Mononuclear cell (primary cell): Measurements from ENCODE around the gene AP4B1. TPM values are rescaled to one million over a fixed set of nuclear protein-coding genes. Genes with fewer than 3 reads are reported as not detected.

Source experiments
- H3K27me3 ChIP-seq: 2 replicates; pipeline ENCODE4 v1.6.0; 2011; ENCODE audit warnings: low read length, control low read depth; ENCODE audit not compliant: insufficient read depth
- H3K4me1 ChIP-seq: 2 replicates; pipeline ENCODE4 v1.5.1; 2011; ENCODE audit warnings: mild to moderate bottlenecking, low read length, control low read depth; ENCODE audit not compliant: insufficient read depth
- H3K4me3 ChIP-seq: 2 replicates; pipeline ENCODE4 v1.5.1; 2011; ENCODE audit warnings: mild to moderate bottlenecking, low read length, moderate library complexity
- H3K9me3 ChIP-seq: 2 replicates; pipeline ENCODE4 v1.5.1; 2011; ENCODE audit warnings: low read depth, mild to moderate bottlenecking, control low read depth, low read length
- total RNA-seq: library from RNA; depleted of rRNA; stranded (reverse); fragments of >200 nt; gene quantifications from one replicate; pipeline ENCODE4 v1.2.3, GENCODE V29; 2012

AP4B1 gene
- total RNA-seq, 1 donor = 22.4 TPM

DNA sequence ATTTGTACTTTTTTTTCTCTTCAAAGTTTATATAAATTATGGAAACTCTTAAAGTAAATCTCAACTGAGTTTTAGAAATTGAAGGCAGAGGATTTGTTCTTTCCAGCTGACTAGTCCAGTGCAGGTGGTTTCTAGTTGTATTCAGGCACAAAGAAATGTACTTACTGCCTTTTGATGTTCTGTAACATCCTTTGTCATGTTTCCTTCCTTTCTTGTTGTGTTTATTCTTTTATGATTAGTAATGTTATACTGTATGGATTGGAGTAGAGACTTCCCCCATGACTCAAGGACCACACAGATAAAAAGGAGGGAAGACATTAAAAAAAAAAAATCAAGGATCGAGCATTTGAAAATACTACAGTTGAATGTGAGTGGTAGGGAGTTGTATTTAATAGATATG, 32.5 kb upstream of the AP4B1 start:
- H3K4me1 ChIP-seq = peaks cover 87% of the 10 kb centered on the region
- H3K9me3 ChIP-seq = no peaks in the 10 kb centered on the region
- H3K27me3 ChIP-seq = no peaks in the 10 kb centered on the region
- no peak overlapping the region for H3K4me3 ChIP-seq

- Histone ChIP-seq H3K9me3 (no peaks in the 10 kb centered on the region), H3K4me1 (peaks cover 92% of the 10 kb centered on the region), H3K27me3 (no peaks in the 10 kb centered on the region), H3K4me3 (no peak overlapping the region)
These were observed 31.4 kb upstream of the AP4B1 start for GRCh38 chr1:113935970-113936369.

- Histone ChIP-seq H3K27me3 (no peaks in the 10 kb centered on the region), H3K4me1 (peaks cover 89% of the 10 kb centered on the region), H3K9me3 (no peaks in the 10 kb centered on the region), H3K4me3 (no peak overlapping the region)
These were observed 30.6 kb upstream of the AP4B1 start for GRCh38 chr1:113935176-113935575.

- Histone ChIP-seq H3K4me1 (peaks cover 83% of the 10 kb centered on the region), H3K4me3 (no peak overlapping the region)
These were observed 30.0 kb upstream of the AP4B1 start for GRCh38 chr1:113934511-113935055.

GRCh38 chr1:113934006-113934405, 29.4 kb upstream of the AP4B1 start:
- H3K4me3 ChIP-seq = no peak overlapping the region
- no peaks in the 10 kb centered on the region for H3K27me3 ChIP-seq
- H3K4me1 ChIP-seq = peaks cover 77% of the 10 kb centered on the region
- no peaks in the 10 kb centered on the region for H3K9me3 ChIP-seq

More at GRCh38 chr1:113934511-113935055, 30.0 kb upstream of the AP4B1 start:
- H3K27me3 ChIP-seq = no peaks in the 10 kb centered on the region
- H3K9me3 ChIP-seq = no peaks in the 10 kb centered on the region

DNA sequence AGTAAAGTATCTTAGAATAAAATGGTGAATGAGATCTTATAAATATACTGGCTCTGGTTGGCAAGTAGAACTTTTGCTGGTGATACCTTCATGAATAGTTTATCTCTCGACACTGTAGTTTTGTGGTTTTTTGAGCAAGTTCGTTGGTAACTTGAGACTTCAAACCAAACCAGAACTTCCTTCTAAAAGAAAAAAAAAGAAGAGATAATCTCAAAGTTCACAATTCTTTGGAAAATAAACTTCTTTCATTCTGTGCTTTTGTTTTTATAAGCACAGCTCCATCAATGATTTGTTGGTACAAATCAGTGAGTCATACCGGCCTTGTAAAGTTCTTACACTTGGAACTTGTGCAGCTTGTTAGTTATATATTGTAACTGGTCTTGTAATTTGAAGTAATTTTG, 26.9 kb upstream of the AP4B1 start:
- H3K9me3 ChIP-seq = no peaks in the 10 kb centered on the region
- no peaks in the 10 kb centered on the region for H3K27me3 ChIP-seq
- peaks cover 66% of the 10 kb centered on the region for H3K4me1 ChIP-seq
- H3K4me3 ChIP-seq = peak overlapping the region; percentile 89

- Histone ChIP-seq H3K4me3 (peak overlapping the region; percentile 89), H3K9me3 (no peaks in the 10 kb centered on the region), H3K27me3 (no peaks in the 10 kb centered on the region), H3K4me1 (peaks cover 59% of the 10 kb centered on the region)
These were observed 26.0 kb upstream of the AP4B1 start for GRCh38 chr1:113930499-113931161.

DNA sequence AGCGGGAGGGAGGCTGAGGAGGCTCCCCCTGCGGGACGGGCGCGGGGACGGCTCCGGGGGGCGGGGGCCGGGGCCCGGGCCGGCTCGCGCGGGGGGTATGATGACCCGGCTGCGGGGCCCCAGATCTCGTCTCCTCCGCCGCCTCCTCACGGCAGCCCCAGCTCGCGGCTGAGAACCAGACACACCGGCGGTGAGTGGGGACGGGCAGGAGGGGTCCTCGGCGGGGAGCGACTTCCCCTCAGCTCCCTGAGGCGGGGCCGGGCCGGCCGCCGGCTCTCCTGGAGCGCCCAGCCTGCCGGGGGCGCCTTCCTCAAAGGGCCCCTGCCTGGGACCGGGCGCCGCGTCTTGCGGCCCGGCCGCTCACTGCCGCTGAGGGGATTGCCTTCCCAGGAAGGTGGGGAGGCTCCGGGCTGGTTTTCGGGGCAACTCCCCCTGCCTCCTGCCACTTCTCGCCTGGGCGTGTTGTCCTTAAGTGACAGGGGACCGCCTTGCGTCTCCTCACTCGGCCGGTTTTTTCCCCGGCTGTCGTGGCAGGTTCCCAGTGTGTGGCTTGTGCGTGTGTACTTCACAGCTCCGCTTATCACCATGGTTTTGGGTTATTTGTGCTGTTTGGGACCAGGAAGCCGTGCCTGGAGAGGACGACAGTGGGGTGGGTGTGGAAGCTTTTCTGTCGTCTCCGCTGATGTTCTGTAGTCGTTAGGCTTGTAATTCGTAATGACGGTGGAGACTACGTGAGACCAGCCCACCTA, 25.3 kb upstream of the AP4B1 start:
- Histone ChIP-seq H3K9me3 (no peaks in the 10 kb centered on the region), H3K27me3 (no peaks in the 10 kb centered on the region), H3K4me1 (peaks cover 53% of the 10 kb centered on the region), H3K4me3 (peak overlapping the region; percentile 89)

DNA sequence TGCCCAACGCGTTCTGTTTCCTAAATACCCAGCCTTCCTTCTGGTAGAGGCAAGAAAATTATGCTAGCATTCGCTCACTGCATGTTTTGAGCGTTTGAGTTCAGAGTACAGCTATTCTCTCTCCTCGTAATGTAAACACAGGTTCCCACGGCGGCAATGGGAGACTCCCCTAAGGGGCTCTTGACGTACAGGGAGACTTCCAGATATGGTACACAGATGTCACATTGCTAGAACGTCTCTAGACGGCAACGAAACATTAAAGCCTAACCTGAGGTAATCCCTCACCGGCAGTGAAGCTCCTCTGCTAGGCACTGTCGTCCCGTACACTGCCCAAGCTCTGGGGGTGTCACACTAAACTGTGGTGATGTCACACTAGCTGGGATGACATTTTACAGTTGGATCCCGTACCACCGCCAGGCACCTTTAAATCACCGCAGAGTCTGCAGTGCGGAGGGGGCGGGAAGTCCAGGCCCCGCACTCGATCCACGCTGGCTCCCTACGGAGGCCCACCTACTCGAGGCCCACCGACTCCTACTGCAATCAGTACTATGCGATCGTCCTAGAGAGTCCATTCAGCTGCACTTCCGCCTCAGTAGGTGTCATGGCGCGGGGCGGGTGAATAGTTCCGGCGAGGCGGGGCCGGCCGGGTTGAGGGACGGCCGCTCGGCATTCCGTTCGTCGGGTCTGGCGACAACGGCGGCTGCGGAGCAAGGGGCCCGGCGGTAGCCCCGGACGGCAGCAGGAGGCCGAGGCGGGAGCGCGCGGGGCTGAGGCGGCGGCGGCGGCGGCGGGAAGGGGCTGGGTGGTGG, 24.5 kb upstream of the AP4B1 start, which contains the start of gene HIPK1:
Gene HIPK1, plus strand, starts transcription at position 384 of the 809 bp plus-strand sequence.
- Histone ChIP-seq H3K9me3 (no peaks in the 10 kb centered on the region), H3K27me3 (no peaks in the 10 kb centered on the region), H3K4me3 (peak within 1 kb of the TSS; percentile 89), H3K4me1 (peaks cover 45% of the 10 kb centered on the region)

DNA sequence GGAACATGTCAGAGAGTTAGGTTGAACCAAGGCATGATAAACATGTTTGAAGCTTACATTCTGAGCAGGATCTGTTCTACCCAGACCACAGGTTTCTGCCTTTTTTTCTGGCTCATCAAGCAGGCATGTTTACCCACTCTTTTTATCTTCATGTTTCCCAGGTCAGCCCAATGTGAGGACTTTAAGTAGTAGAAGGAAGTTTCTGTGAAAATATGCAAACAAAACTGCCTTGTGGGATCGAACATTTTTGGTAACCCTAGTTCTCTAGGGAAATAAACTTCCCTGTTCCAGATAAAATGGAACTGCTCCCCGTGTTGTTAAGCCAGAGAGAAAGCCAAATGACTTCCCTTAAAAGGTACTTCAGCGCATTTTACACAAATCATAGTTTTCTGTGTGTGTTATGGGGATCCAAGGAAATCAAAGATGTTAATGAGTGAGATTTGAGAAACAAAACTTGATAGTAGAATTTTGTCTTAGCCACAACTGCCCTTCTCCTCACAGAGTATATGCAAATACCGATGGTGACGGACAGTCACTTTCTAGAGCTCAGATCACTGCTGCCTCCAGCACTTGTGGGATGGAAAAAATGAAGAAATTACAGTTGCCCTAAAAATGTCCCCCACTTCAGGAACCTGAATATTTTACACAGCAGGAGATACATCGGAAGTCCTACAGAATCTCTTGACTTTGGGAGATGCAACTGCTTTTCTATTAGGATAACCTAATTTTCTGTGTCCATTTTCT, 23.8 kb upstream of the AP4B1 start:
- Histone ChIP-seq H3K4me3 (peak overlapping the region; percentile 89), H3K27me3 (no peaks in the 10 kb centered on the region), H3K4me1 (peaks cover 45% of the 10 kb centered on the region), H3K9me3 (no peaks in the 10 kb centered on the region)

GRCh38 chr1:113924473-113924872, 19.9 kb upstream of the AP4B1 start:
- no peak overlapping the region for H3K4me3 ChIP-seq
- H3K9me3 ChIP-seq = no peaks in the 10 kb centered on the region
- peaks cover 20% of the 10 kb centered on the region for H3K4me1 ChIP-seq
- H3K27me3 ChIP-seq = no peaks in the 10 kb centered on the region

- Histone ChIP-seq H3K4me1 (peaks cover 10% of the 10 kb centered on the region), H3K27me3 (no peaks in the 10 kb centered on the region), H3K4me3 (no peak overlapping the region), H3K9me3 (no peaks in the 10 kb centered on the region)
These were observed 18.4 kb upstream of the AP4B1 start for GRCh38 chr1:113922957-113923356.

- no peaks in the 10 kb centered on the region for H3K4me1 ChIP-seq
- no peaks in the 10 kb centered on the region for H3K27me3 ChIP-seq
- H3K9me3 ChIP-seq = no peaks in the 10 kb centered on the region
- H3K4me3 ChIP-seq = no peak overlapping the region
These were observed 13.6 kb upstream of the AP4B1 start for GRCh38 chr1:113918243-113918642.

DNA sequence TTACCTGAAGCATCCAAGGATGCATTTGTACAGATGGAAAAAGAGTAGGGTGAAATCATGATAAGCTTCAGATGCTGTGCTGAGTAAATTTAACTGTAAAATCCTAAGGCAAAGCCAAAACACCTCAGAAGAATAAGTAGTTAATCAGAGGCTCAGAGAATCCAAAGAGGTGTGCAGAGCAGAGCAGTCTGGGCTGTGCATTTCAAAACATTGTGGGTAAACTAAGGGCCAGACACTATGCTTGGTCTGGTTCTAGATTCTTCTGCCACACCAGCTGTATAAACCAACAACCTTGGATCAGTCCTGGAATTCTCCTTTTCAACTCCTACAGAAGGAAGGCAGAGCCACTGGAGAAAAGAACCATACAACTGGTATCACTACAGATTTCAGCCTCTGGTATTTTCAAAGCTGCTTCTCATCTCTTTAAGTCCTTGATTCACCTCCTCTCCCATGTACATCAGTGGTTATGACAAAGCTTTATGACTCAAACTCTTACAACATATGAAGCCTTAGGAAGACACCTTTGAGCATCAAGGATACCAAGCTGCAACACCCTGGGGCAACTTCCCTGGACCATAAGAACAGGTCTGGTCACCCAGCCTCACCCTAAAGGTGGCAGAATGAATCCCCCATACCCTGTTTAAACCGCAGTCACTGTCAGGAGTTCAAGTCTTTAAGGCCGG, 12.9 kb upstream of the AP4B1 start:
- Histone ChIP-seq H3K4me3 (no peak overlapping the region), H3K4me1 (no peaks in the 10 kb centered on the region), H3K27me3 (no peaks in the 10 kb centered on the region), H3K9me3 (no peaks in the 10 kb centered on the region)
